Spleen (tissue), 11 donors: ENCODE data around the gene PCID2. TPM values are rescaled to one million over a fixed set of nuclear protein-coding genes. Genes with fewer than 3 reads are reported as not detected.

Source experiments
- DNase-seq: peaks from one replicate; pipeline ENCODE4 v3.0.0-alpha.2; 2020
- H3K27ac ChIP-seq, 8 donors: fragments of 200-600 bp; sonication (generic) in 7 of 8; 1 replicate in 4 of 8; 2 replicates in 4 of 8; pipeline versions ENCODE4 v1.5.0 to v1.8.0; 2016 to 2021; ENCODE audit warnings: inconsistent platforms in 4 of 8, mild to moderate bottlenecking in 4 of 8, moderate library complexity in 1 of 8
- H3K27me3 ChIP-seq, 7 donors: fragments of 200-600 bp; sonication (generic) in 6 of 7; replicated peaks in 1 of 7; 1 replicate in 4 of 7; 2 replicates in 3 of 7; pipeline versions ENCODE4 v1.5.0 to v1.8.0; 2016 to 2021; ENCODE audit warnings: inconsistent platforms in 3 of 7, mild to moderate bottlenecking in 1 of 7
- H3K36me3 ChIP-seq, 6 donors: fragments of 200-600 bp; sonication (generic) in 5 of 6; 1 replicate in 4 of 6; 2 replicates in 2 of 6; pipeline versions ENCODE4 v1.5.0 to v1.8.0; 2016 to 2021; ENCODE audit warnings: inconsistent platforms in 2 of 6
- H3K4me1 ChIP-seq, 6 donors: fragments of 200-600 bp; sonication (generic) in 5 of 6; 1 replicate in 3 of 6; 2 replicates in 3 of 6; pipeline versions ENCODE4 v1.5.0 to v1.8.0; 2016 to 2021; ENCODE audit warnings: inconsistent platforms in 3 of 6
- H3K4me3 ChIP-seq, 8 donors: fragments of 200-600 bp; sonication (generic) in 7 of 8; 1 replicate in 4 of 8; 2 replicates in 4 of 8; pipeline versions ENCODE4 v1.5.0 to v1.8.0; 2016 to 2021; ENCODE audit warnings: inconsistent platforms in 4 of 8, mild to moderate bottlenecking in 4 of 8, moderate library complexity in 2 of 8
- H3K9me3 ChIP-seq, 8 donors: fragments of 200-600 bp; sonication (generic) in 7 of 8; 1 replicate in 4 of 8; 2 replicates in 4 of 8; pipeline versions ENCODE4 v1.5.0 to v1.8.0; 2016 to 2021; ENCODE audit warnings: inconsistent platforms in 4 of 8
- POLR2A ChIP-seq, 3 donors: fragments of 450-650 bp; IDR thresholded peaks; one replicate each; pipeline ENCODE4 v1.5.1; 2017; ENCODE audit warnings: antibody characterized with exemption in 3 of 3, mild to moderate bottlenecking in 1 of 3
- POLR2AphosphoS5 ChIP-seq, 3 donors: sonication (generic); formaldehyde crosslinking; IDR thresholded peaks; one replicate each; pipeline ENCODE4 v1.5.1; 2017; ENCODE audit warnings: antibody characterized with exemption in 3 of 3
- WGBS, 5 donors: extraction: QIAGEN DNeasy Blood & Tissue Kit in 3 of 5; methylation state at CpG; one replicate each; pipeline versions ENCODE4 v1.1.5 to v1.1.7; 2013 to 2018; 5-methylcytosine and 5-hydroxymethylcytosine counted together
- intact Hi-C: fragments of 100-400 bp; cut with DNase I; formaldehyde crosslinking; loops from one replicate; pipeline ENCODE4 v1.15.0; 2023; ENCODE audit warnings: low total_unique reads
- polyA plus RNA-seq, 3 donors: library from polyadenylated mRNA; stranded (reverse); fragments of 200-250 nt; gene quantifications; one replicate each; pipeline ENCODE4 v1.2.1, GENCODE V29; 2013
- total RNA-seq, 7 donors: library from RNA; depleted of rRNA in 3 of 7; stranded (reverse); fragments of >200 nt in 3 of 7; fragmentation: NEBNext Ultra II Directional in 4 of 7; extraction: Animal tissue kit (Norgen Biotek cat#: 25700) in 4 of 7; gene quantifications; one replicate each; pipeline versions ENCODE4 v1.1.0 to v1.2.1, GENCODE V29; 2016 to 2021
- TF ChIP-seq, protein P1 (sequence below), 11 experiments: fragments of 200-600 bp in 7 of 11; fragments of 450-650 bp in 4 of 11; sonication (generic) in 4 of 11; IDR thresholded peaks in 8 of 11; conservative IDR thresholded peaks in 3 of 11; 1 replicate in 7 of 11; 2 replicates in 4 of 11; pipeline versions ENCODE4 v1.4.0 to v1.8.0; 2016 to 2021; ENCODE audit warnings: antibody characterized with exemption in 11 of 11, inconsistent platforms in 4 of 11, mild to moderate bottlenecking in 1 of 11
- donor health status: healthy with polysubstance abuse.
- donor health status: DM: no; HTN: no; CAD: no; lungs with moderate emphysema.
- donor health status: DM: no; HTN: no; CAD: no.
- donor health status: Bipolar disorder and iron deficiency.
- donor health status: healthy.
- donor health status: DM: no; HTN: no; CAD: no.
- donor health status: DM: yes; HTN: yes; CAD: no.

PCID2 gene
- total and polyA plus RNA-seq, 10 donors = 34.3 to 71.0 (median 45.1) TPM

DNA sequence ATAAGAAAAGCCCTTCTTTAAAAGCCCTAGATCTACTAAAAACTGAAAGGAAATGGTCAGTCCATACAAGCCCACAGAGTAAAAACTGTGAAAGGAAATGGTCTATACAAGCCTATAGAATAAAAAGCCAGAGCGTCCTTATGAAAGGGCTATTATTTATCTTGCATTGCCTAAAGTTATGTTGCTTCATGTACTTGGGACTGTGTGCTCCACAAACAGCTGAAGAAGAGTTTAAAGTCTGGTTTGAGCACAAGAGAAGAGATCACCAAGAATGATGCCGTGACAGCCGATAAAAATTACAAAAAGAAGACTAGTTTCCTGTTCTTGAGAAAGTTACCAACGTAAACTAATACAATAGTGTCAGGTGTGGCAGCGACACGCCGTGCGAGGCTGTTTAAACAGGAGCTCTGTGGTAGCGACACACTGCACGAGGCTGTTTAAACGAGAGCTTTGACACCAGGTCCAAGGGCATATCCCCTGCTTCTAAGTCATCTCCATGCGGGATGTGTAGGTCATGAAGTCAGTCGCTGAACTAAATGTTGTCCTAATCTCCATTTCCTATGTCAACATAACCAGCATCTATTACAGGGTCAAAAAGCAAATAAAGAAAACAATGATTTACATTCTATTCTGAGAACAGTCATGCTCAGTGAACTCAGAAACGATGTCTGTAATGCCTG lies 24.9 kb downstream of the PCID2 start:
- H3K4me1 ChIP-seq = peaks cover 0 to 63% (median 31%) of the 10 kb centered on the region in 6 donors
- WGBS, 5 donors = 89 to 94% (median 92%) methylated on average over 14 of the region's 14 CpGs
- no peaks in the 10 kb centered on the region for H3K9me3 ChIP-seq
- DNase-seq = no peak
- peaks cover 2 to 100% (median 66%) of the 10 kb centered on the region in 6 donors for H3K36me3 ChIP-seq
- H3K27ac ChIP-seq = no peak overlapping the region
- no peak for TF ChIP-seq POLR2AphosphoS5 (IDR thresholded peaks at IDR 0.05)
- TF ChIP-seq, protein P1, sequence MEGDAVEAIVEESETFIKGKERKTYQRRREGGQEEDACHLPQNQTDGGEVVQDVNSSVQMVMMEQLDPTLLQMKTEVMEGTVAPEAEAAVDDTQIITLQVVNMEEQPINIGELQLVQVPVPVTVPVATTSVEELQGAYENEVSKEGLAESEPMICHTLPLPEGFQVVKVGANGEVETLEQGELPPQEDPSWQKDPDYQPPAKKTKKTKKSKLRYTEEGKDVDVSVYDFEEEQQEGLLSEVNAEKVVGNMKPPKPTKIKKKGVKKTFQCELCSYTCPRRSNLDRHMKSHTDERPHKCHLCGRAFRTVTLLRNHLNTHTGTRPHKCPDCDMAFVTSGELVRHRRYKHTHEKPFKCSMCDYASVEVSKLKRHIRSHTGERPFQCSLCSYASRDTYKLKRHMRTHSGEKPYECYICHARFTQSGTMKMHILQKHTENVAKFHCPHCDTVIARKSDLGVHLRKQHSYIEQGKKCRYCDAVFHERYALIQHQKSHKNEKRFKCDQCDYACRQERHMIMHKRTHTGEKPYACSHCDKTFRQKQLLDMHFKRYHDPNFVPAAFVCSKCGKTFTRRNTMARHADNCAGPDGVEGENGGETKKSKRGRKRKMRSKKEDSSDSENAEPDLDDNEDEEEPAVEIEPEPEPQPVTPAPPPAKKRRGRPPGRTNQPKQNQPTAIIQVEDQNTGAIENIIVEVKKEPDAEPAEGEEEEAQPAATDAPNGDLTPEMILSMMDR (IDR thresholded peaks at IDR 0.05 in 8 of 11, conservative IDR thresholded peaks at IDR 0.05 in 3 of 11) = no peak
- no peak for TF ChIP-seq POLR2A (IDR thresholded peaks at IDR 0.05)
- H3K27me3 ChIP-seq = no peaks in the 10 kb centered on the region
- H3K4me3 ChIP-seq = no peak overlapping the region
- intact Hi-C loops = no loop called here

DNA sequence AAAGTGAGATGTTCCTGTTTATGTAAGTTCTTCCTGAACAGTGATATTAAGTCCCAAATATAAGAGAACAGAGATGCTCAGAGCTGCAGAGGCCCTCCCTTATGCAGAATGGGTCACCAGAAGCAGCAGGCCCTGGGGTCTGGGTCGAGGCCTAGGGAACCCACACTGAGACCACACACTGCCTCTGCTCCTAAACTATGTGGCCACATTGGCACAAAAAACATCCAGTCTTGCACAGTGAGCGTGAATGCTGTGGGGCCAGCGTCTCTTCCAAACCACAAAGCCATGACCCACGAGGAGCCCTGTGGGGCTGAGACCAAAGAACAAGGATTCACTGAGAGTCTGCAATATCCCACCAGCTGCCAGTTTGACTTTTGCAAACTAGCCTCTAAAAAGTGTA lies 26.4 kb downstream of the PCID2 start:
- Histone ChIP-seq H3K27me3 (no peaks in the 10 kb centered on the region), H3K36me3 (peaks cover 5 to 100% (median 68%) of the 10 kb centered on the region in 6 donors), H3K4me3 (no peak overlapping the region), H3K27ac (no peak overlapping the region), H3K4me1 (peaks cover 0 to 61% (median 30%) of the 10 kb centered on the region in 6 donors), H3K9me3 (no peaks in the 10 kb centered on the region)
- no peak for TF ChIP-seq POLR2A (IDR thresholded peaks at IDR 0.05)
- TF ChIP-seq POLR2AphosphoS5 (IDR thresholded peaks at IDR 0.05) = no peak
- TF ChIP-seq, protein P1 (IDR thresholded peaks at IDR 0.05 in 8 of 11, conservative IDR thresholded peaks at IDR 0.05 in 3 of 11) = no peak
- intact Hi-C loops = no loop called here
- WGBS, 5 donors = 82 to 95% (median 85%) methylated on average over 4 of the region's 4 CpGs
- DNase-seq = no peak

DNA sequence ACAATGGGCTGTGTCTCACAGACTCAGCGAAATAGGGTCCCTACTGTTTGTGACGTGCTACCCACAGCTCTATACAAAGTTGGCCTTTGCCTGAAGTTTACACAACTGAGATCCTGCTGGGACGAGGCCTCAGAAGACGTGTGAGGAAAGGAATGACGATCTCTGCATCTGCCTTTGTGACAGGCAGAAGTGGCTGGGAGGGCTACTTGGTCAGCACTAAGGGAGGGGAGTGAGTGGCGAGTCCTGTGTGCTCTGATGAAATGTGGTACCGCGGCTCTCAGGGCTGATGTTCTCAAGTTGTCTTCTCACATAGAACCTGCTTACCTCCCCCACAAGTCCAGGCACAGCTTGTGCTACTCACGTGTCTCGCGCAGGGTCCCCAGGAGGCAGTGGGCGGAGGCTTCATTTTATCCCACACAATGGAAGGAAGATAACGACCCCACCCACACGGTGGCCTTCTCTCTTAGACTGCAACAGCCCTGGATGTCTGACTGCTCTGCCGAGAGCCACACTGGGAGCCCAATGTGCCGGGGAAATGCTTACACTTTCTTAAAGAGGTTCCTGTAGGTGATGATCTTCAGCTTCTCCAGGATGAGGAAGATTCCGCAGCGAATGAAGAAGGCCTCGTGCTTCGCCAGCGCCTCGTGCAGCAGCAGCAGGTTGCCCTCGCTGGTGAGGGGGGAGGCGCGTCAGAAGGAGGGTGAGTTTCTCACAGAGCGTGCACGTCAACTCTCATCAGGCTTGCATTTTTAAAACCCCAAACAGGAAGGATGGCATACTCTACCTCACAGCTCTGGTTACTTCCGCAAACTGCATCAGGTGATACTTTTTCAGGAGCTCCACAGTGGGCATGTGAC lies 28.9 kb downstream of the PCID2 start:
- no peaks in the 10 kb centered on the region for H3K9me3 ChIP-seq
- peaks cover 5 to 100% (median 83%) of the 10 kb centered on the region in 6 donors for H3K36me3 ChIP-seq
- 75 to 86% (median 84%) methylated on average over 24 to 28 of the region's 28 CpGs for WGBS, 5 donors
- TF ChIP-seq, protein P1 (IDR thresholded peaks at IDR 0.05 in 8 of 11, conservative IDR thresholded peaks at IDR 0.05 in 3 of 11) = no peak
- TF ChIP-seq POLR2A (IDR thresholded peaks at IDR 0.05) = no peak
- peak; percentile 19 to 55 (median 50) for TF ChIP-seq POLR2AphosphoS5 (IDR thresholded peaks at IDR 0.05)
- H3K27ac ChIP-seq = peak overlapping the region in 5 of 8 donors; percentile 4 to 51 (median 41)
- H3K27me3 ChIP-seq = no peaks in the 10 kb centered on the region
- DNase-seq = no peak
- intact Hi-C loops = no loop called here
- peaks cover 0 to 50% (median 25%) of the 10 kb centered on the region in 6 donors for H3K4me1 ChIP-seq
- no peak overlapping the region for H3K4me3 ChIP-seq

DNA sequence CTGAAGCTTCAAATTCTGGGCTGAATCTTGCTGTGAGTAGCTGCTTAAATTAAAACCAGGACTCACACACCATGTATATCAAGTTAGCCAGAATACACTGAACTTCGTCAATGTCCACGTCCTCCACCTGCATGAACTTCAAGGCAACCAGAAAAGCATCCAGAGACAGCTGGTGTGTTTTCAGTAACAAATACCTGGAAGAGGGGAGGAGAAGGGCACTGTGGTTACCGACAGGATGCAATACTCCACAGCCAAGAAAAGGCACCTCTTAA lies 29.6 kb downstream of the PCID2 start:
- peak overlapping the region in 2 of 8 donors; percentile 41 to 47 for H3K27ac ChIP-seq
- peaks cover 0 to 42% (median 21%) of the 10 kb centered on the region in 6 donors for H3K4me1 ChIP-seq
- no peak for DNase-seq
- H3K9me3 ChIP-seq = no peaks in the 10 kb centered on the region
- 78 to 87% (median 84%) methylated on average over 3 of the region's 3 CpGs for WGBS, 5 donors
- TF ChIP-seq POLR2A (IDR thresholded peaks at IDR 0.05) (no peak), POLR2AphosphoS5 (IDR thresholded peaks at IDR 0.05) (no peak)
- TF ChIP-seq, protein P1 (IDR thresholded peaks at IDR 0.05 in 8 of 11, conservative IDR thresholded peaks at IDR 0.05 in 3 of 11) = no peak
- intact Hi-C loops = no loop called here
- peaks cover 5 to 100% (median 79%) of the 10 kb centered on the region in 6 donors for H3K36me3 ChIP-seq
- H3K27me3 ChIP-seq = no peaks in the 10 kb centered on the region
- no peak overlapping the region for H3K4me3 ChIP-seq
